Measurements from ENCODE around the gene RAET1G.
A peak's percentile ranks its signal among the peaks of the same experiment; 100 is the strongest.
"Not testable (repeated sequence)": the region's sequence is repeated elsewhere in the genome, so short reads cannot be mapped to it uniquely, and the experiment has no call there.

Gene RAET1G, protein sequence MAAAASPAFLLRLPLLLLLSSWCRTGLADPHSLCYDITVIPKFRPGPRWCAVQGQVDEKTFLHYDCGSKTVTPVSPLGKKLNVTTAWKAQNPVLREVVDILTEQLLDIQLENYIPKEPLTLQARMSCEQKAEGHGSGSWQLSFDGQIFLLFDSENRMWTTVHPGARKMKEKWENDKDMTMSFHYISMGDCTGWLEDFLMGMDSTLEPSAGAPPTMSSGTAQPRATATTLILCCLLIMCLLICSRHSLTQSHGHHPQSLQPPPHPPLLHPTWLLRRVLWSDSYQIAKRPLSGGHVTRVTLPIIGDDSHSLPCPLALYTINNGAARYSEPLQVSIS

DNA sequence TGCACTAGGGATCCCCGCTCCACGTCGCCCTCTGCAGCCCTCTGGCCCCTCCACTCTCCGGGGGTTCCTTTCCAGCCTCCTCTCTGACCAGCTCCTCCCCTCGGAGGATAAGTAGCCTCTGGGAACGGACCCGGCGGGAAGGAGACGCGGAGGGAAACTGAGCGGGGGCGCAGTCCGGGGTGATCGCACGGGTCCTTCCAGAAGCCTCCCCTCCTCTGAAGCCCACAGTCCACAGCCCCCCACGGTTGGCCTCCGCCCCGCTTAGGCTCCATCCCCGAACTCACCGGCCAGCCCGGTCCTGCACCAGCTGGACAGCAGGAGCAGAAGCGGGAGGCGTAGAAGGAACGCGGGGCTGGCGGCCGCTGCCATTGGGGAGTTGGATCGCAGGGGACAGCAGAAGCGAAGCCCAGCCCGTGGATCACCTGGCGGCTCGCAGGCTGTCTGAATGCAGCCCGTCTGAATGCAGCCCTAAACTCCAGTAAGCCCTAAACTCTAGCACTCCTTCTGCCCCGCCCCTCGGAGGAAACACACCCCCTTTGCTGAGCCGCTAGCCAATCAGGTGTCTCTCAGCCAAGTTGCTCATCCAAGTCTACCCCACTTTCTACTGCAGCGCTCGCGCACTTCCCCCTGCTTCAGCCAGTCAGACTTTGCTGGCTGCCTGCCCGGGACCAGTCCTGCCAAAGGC is at the start of gene RAET1G:
Gene RAET1G (minus strand): TSS at position 480 of the 685 bp plus-strand sequence. CDS start 111 bp downstream, at position 369.
- no peak for TF ChIP-seq CTCF (IDR thresholded peaks at IDR 0.05; ENCODE audit: control insufficient read depth, insufficient read depth, low read depth, low read length, missing control alignments)
- peak; percentile 83 for DNase-seq (ENCODE audit: low read depth)
- peak within 1 kb of the TSS; percentile 59 for H3K4me3 ChIP-seq (ENCODE audit: control insufficient read depth, low read depth, low read length)

DNA sequence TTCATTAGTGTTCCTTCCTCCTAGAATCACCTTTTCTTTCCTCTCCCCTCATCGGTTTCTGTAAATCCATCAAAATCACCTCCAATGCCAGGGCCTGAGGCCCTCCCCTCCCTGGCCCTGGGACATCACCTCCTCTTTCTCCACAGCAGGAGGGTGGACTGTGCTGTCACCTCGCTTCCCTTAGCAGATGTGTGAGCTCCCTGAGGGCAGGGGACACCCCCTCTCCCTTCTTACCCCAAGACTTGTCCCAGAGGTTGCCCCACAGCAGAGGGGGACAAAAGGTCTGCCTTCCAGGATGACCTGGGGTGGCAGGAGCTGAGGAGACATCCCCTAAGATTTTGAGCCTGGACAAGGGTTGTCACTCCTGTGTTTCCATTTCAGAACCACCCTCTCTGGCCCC is 46.7 kb upstream of the RAET1G start:
- H3K4me3 ChIP-seq (ENCODE audit: control insufficient read depth, low read depth, low read length), result no peak overlapping the region
- TF ChIP-seq CTCF (IDR thresholded peaks at IDR 0.05; ENCODE audit: control insufficient read depth, insufficient read depth, low read depth, low read length, missing control alignments), result no peak

DNA sequence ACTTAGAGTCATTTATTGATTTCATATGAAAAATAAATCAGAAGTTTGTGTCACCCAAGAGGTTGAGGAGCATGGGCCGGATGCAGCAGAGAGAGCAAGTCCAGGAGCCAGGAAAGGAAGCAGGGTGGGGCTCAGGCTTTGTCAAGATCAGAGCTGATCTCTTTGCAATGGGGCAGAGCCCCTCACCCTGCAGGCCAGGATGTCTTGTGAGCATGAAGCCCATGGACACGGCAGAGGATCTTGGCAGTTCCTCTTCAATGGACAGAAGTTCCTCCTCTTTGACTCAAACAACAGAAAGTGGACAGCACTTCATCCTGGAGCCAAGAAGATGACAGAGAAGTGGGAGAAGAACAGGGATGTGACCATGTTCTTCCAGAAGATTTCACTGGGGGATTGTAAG is 46.0 kb upstream of the RAET1G start:
- not testable (repeated sequence) for DNase-seq (ENCODE audit: low read depth); H3K4me3 ChIP-seq (ENCODE audit: control insufficient read depth, low read depth, low read length)

More for the DNA sequence above, 46.7 kb upstream of the RAET1G start:
- DNase-seq (ENCODE audit: low read depth), result no peak

DNA sequence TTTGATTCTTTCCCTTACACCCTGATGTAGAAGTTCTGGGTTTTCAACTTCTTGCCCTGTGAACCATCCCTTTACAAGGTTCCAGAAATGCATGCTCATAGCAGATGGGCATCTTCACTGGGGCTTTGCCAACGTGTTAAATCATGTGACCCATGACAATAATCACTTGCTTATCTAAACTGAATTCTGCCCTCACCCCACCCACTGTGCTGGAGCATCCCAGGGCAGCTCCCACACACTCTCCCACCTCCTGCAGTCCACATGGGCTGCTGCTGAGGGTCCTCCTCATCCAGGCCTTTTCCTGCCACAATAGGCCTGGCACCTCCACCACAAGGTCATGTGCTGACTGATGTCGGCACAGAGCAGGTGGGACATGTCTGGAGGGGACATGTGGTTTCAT is 45.1 kb upstream of the RAET1G start:
- not testable (repeated sequence) for H3K4me3 ChIP-seq (ENCODE audit: control insufficient read depth, low read depth, low read length); DNase-seq (ENCODE audit: low read depth)

DNA sequence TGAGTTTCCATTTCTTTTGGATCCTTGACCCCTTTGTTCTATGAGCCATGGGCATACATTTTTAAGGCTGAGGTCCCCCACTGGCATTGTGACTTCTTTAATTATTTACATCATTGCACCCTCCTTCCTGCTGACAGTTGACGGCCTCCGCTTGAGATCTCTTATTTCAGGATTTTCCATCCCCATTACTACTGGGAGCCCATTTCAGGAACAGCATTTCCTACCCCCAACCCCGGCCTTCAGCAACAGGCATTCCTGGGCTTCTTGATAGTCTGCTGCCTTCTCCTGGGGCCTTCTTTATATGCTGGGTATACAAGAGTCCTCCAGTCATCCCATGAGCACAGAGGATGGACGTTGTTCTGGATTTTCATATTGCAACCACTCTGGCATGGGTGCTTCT is 44.7 kb upstream of the RAET1G start:
- no peak for TF ChIP-seq CTCF (IDR thresholded peaks at IDR 0.05; ENCODE audit: control insufficient read depth, insufficient read depth, low read depth, low read length, missing control alignments)
- no peak overlapping the region for H3K4me3 ChIP-seq (ENCODE audit: control insufficient read depth, low read depth, low read length)
- DNase-seq (ENCODE audit: low read depth), result no peak

DNA sequence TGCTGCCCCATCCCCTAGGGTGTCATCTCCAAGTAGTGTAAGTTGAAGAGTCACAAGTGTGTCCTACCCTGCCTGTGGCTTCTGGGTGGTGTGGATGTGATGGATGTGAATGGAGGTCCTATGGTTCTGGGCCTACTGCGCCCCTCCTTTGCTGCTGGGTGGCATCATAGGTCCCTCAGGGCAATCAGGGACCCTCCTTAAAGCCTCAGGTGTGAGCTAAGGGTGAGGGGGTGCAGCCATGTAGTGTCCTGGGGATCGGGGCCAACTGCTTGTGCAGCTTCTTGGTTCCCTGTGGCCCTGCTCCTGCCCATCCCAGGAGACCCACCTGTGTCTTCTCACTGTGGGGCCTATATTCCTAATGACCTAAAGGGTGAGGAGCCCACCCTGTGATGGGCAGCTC is 43.4 kb upstream of the RAET1G start:
- H3K4me3 ChIP-seq (ENCODE audit: control insufficient read depth, low read depth, low read length); DNase-seq (ENCODE audit: low read depth): not testable (repeated sequence)

DNA sequence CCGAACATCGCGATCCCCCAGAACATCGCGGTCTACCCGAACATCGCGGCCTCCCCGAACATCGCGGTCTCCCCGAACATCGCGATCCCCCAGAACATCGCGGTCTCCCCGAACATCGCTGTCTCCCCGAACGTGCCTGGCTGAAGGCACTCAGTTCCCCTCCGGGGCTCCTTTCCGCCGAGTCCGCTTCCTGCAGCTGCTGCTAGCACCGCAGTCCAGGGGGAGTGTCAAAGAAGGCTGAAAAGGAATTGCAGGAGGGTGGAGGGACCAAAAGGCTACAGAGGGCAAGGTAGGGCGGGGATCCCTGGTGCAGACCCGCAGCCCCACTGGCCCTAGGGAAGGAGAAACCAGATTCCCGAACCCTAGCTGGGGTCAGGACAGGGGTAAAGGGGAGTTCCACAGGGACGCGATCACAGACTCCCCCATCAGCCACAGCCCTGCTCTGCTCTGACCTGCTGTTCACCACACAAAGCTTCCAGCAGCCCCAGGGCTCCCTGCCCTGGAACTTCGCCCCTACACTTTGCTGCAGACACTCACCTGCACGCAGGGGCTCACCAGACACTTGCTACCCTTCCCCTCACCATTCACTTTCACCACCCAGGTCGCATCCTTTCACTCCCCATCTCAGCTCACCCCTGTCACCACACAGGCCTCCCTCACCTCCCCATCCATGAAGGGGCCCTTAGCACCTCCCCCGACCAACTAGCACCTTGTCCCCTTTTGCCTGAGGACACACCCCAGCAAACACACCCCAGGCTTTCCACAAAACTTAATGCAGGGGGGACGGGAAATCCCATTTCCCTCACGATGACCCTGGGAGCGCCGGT is 42.5 kb upstream of the RAET1G start:
- no peak for TF ChIP-seq CTCF (IDR thresholded peaks at IDR 0.05; ENCODE audit: control insufficient read depth, insufficient read depth, low read depth, low read length, missing control alignments)
- peak overlapping the region; percentile 60 for H3K4me3 ChIP-seq (ENCODE audit: control insufficient read depth, low read depth, low read length)
- no peak for DNase-seq (ENCODE audit: low read depth)

Measured in AG09309 (cell line).